Esophagus muscularis mucosa (tissue), 4 donors: Measurements from ENCODE around the gene KLHDC7A.

Experiments used
- EP300 ChIP-seq: sonication (generic); formaldehyde crosslinking; IDR thresholded peaks from one replicate; pipeline ENCODE4 v1.6.1; 2017; ENCODE audit warnings: antibody characterized with exemption
- POLR2A ChIP-seq: fragments of 450-650 bp; IDR thresholded peaks from one replicate; pipeline ENCODE4 v1.6.1; 2017; ENCODE audit warnings: antibody characterized with exemption, moderate library complexity, mild to moderate bottlenecking, low read depth
- POLR2AphosphoS5 ChIP-seq, 2 donors: sonication (generic); formaldehyde crosslinking; IDR thresholded peaks; one replicate each; pipeline ENCODE4 v1.6.1; 2017; ENCODE audit warnings: antibody characterized with exemption in 2 of 2
- TF ChIP-seq, protein P1 (sequence below), 3 experiments: fragments of 200-600 bp in 2 of 3; fragments of 450-650 bp in 1 of 3; sonication (generic) in 2 of 3; IDR thresholded peaks; one replicate each; pipeline ENCODE4 v1.5.1; 2017 to 2019; ENCODE audit warnings: antibody characterized with exemption in 3 of 3, mild to moderate bottlenecking in 2 of 3, moderate library complexity in 1 of 3

DNA sequence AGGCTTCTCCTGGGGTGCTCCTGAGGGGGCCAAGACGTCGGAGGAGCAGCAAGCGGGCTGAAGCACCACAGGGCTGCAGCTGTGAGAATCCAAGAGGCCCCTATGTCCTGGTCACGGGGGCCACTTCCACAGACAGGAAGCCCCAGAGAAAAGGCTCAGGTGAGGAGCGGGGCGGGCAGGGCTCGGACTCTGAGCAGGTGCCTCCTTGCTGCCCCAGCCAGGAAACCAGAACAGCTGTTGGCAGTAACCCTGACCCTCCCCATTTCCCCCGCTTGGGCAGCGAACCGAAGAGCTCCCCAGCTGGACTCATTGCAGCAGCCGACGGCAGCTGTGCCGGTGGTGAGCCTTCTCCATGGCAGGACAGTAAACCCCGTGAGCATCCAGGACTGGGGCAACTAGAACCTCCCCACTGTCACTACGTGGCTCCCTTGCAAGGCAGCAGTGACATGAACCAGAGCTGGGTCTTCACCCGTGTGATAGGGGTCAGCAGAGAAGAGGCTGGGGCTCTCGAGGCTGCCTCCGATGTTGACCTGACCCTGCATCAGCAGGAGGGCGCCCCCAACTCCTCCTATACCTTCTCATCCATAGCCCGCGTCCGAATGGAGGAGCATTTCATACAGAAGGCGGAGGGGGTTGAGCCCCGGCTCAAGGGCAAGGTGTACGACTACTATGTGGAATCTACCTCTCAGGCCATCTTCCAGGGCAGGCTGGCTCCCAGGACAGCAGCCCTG, 625 bp downstream of the KLHDC7A start:
- TF ChIP-seq, protein P1, sequence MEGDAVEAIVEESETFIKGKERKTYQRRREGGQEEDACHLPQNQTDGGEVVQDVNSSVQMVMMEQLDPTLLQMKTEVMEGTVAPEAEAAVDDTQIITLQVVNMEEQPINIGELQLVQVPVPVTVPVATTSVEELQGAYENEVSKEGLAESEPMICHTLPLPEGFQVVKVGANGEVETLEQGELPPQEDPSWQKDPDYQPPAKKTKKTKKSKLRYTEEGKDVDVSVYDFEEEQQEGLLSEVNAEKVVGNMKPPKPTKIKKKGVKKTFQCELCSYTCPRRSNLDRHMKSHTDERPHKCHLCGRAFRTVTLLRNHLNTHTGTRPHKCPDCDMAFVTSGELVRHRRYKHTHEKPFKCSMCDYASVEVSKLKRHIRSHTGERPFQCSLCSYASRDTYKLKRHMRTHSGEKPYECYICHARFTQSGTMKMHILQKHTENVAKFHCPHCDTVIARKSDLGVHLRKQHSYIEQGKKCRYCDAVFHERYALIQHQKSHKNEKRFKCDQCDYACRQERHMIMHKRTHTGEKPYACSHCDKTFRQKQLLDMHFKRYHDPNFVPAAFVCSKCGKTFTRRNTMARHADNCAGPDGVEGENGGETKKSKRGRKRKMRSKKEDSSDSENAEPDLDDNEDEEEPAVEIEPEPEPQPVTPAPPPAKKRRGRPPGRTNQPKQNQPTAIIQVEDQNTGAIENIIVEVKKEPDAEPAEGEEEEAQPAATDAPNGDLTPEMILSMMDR (IDR thresholded peaks at IDR 0.05), result no peak
- TF ChIP-seq EP300, result no peak
- TF ChIP-seq POLR2A, result no peak
- no peak for TF ChIP-seq POLR2AphosphoS5 (IDR thresholded peaks at IDR 0.05)
